IMR-90 (cell line): ENCODE data around the gene FAIM2. TPM values are rescaled to one million over a fixed set of nuclear protein-coding genes. Genes with fewer than 3 reads are reported as not detected.

Experiments used
- ATAC-seq: fragments of 200-7000 bp; cut with Tn5 transposase; 2 replicates; pipeline ENCODE4 v1.9.1; 2020; ENCODE audit warnings: low read depth, mild to moderate bottlenecking, moderate library complexity
- BruUV-seq: library from RNA; stranded (reverse); fragments of 400-500 nt; replicated peaks from 2 replicates; lab custom pipeline; 2021; lab: Mats Ljungman, UMichigan
- CTCF ChIA-PET: fragments of 300-600 bp; formaldehyde crosslinking; extraction: SDS; loops from one replicate; lab custom pipeline; 2021; ENCODE audit warnings: antibody characterized with exemption; lab: Yijun Ruan, JAX
- POLR2A ChIA-PET: fragments of 300-600 bp; sonication (Branson Sonifier 250); formaldehyde crosslinking; loops from one replicate; lab custom pipeline; 2022; ENCODE audit warnings: antibody characterized with exemption; ENCODE audit not compliant: unreplicated experiment; lab: Charles Lee
- DNase-seq: peaks from one replicate; pipeline ENCODE4 v3.0.0; 2013
- H2AFZ ChIP-seq: replicated peaks from 2 replicates; pipeline ENCODE3; 2013; ENCODE audit warnings: low read length, mild to moderate bottlenecking; ENCODE audit not compliant: poor library complexity
- H2AK5ac ChIP-seq: 2 replicates; pipeline ENCODE4 v1.6.1; 2013; ENCODE audit warnings: low read depth, low read length, inconsistent platforms
- H2AK9ac ChIP-seq: replicated peaks from 2 replicates; pipeline ENCODE3; 2013; ENCODE audit warnings: mild to moderate bottlenecking, low read depth, low read length, moderate library complexity; ENCODE audit not compliant: poor library complexity
- H2BK120ac ChIP-seq: 2 replicates; pipeline ENCODE4 v1.6.1; 2013; ENCODE audit warnings: low read depth, low read length, inconsistent platforms
- H2BK15ac ChIP-seq: 3 replicates; pipeline ENCODE4 v1.6.1; 2013; ENCODE audit warnings: low read depth, low read length, inconsistent platforms
- H2BK20ac ChIP-seq: 2 replicates; pipeline ENCODE4 v1.6.1; 2013; ENCODE audit warnings: low read depth, mild to moderate bottlenecking, inconsistent platforms, low read length, moderate library complexity
- H2BK5ac ChIP-seq: 2 replicates; pipeline ENCODE4 v1.6.1; 2013; ENCODE audit warnings: mild to moderate bottlenecking, low read depth, low read length, inconsistent platforms; ENCODE audit not compliant: poor library complexity, severe bottlenecking
- H3K14ac ChIP-seq: replicated peaks from 2 replicates; pipeline ENCODE4 v1.6.1; 2013; ENCODE audit warnings: low read depth, low read length, inconsistent platforms
- H3K18ac ChIP-seq: 2 replicates; pipeline ENCODE4 v1.6.1; 2013; ENCODE audit warnings: low read depth, low read length, control low read depth
- H3K23ac ChIP-seq: 2 replicates; pipeline ENCODE4 v1.6.1; 2013; ENCODE audit warnings: low read depth, low read length, inconsistent platforms
- H3K27ac ChIP-seq: 2 replicates; pipeline ENCODE4 v1.5.1; 2013; ENCODE audit warnings: mild to moderate bottlenecking, control low read depth, low read length; ENCODE audit not compliant: insufficient read depth
- H3K27me3 ChIP-seq: 2 replicates; pipeline ENCODE4 v1.6.1; 2013; ENCODE audit warnings: low read length; ENCODE audit not compliant: control insufficient read depth, insufficient read depth
- H3K36me3 ChIP-seq: 2 replicates; pipeline ENCODE4 v1.6.1; 2013; ENCODE audit warnings: low read length, mixed read lengths; ENCODE audit not compliant: control insufficient read depth, insufficient read depth
- H3K4ac ChIP-seq: 2 replicates; pipeline ENCODE4 v1.6.1; 2013; ENCODE audit warnings: low read depth, low read length, inconsistent platforms
- H3K4me1 ChIP-seq: 2 replicates; pipeline ENCODE4 v1.6.1; 2013; ENCODE audit warnings: low read length, mixed read lengths; ENCODE audit not compliant: control insufficient read depth, insufficient read depth
- H3K4me2 ChIP-seq: 2 replicates; pipeline ENCODE4 v1.6.1; 2013; ENCODE audit warnings: low read depth, mild to moderate bottlenecking, control low read depth, low read length, moderate library complexity
- H3K4me3 ChIP-seq: 2 replicates; pipeline ENCODE4 v1.5.1; 2013; ENCODE audit warnings: low read depth, mild to moderate bottlenecking, control low read depth, low read length, moderate library complexity; ENCODE audit not compliant: insufficient read depth
- H3K56ac ChIP-seq: 2 replicates; pipeline ENCODE4 v1.6.1; 2013; ENCODE audit warnings: low read length, inconsistent platforms; ENCODE audit not compliant: insufficient read depth; ENCODE audit errors: extremely low read depth
- H3K79me1 ChIP-seq, 2 experiments: 2 replicates each; pipeline ENCODE4 v1.6.1; 2013; ENCODE audit warnings: low read length in 2 of 2, inconsistent platforms in 1 of 2, low read depth in 1 of 2
- H3K9ac ChIP-seq: 2 replicates; pipeline ENCODE4 v1.6.1; 2013; ENCODE audit warnings: low read depth, low read length, control low read depth
- H3K9me1 ChIP-seq: 2 replicates; pipeline ENCODE4 v1.6.1; 2013; ENCODE audit warnings: low read length, inconsistent platforms; ENCODE audit not compliant: insufficient read depth
- H3K9me3 ChIP-seq: 2 replicates; pipeline ENCODE4 v1.6.1; 2013; ENCODE audit warnings: low read length; ENCODE audit not compliant: control insufficient read depth, insufficient read depth
- H4K20me1 ChIP-seq: 2 replicates; pipeline ENCODE4 v1.6.1; 2013; ENCODE audit warnings: low read length, inconsistent platforms; ENCODE audit not compliant: insufficient read depth
- H4K5ac ChIP-seq: 2 replicates; pipeline ENCODE4 v1.6.1; 2013; ENCODE audit warnings: mild to moderate bottlenecking, low read depth, low read length, control low read depth
- H4K8ac ChIP-seq, 2 experiments: 2 replicates each; pipeline ENCODE4 v1.6.1; 2013; ENCODE audit warnings: low read depth in 2 of 2, low read length in 2 of 2, control low read depth in 1 of 2, inconsistent platforms in 1 of 2
- H4K91ac ChIP-seq: 2 replicates; pipeline ENCODE4 v1.6.1; 2013; ENCODE audit warnings: low read depth, low read length, inconsistent platforms; ENCODE audit not compliant: insufficient read depth
- BHLHE40 ChIP-seq: fragments of 150-350 bp; IDR thresholded peaks from 2 replicates; pipeline ENCODE4 v1.6.1; 2016; ENCODE audit warnings: mild to moderate bottlenecking, low read depth, low read length
- CEBPB ChIP-seq: IDR thresholded peaks from 2 replicates; pipeline ENCODE4 v1.6.1; 2012; ENCODE audit warnings: low read depth, low read length, improper control_type of control experiment
- CHD1 ChIP-seq: IDR thresholded peaks from 2 replicates; pipeline ENCODE4 v1.6.1; 2012; ENCODE audit warnings: low read depth, low read length, improper control_type of control experiment
- CTCF ChIP-seq: conservative IDR thresholded peaks from 2 replicates; pipeline ENCODE4 v1.5.1; 2012; ENCODE audit warnings: mild to moderate bottlenecking, low read depth, low read length, improper control_type of control experiment
- FOS ChIP-seq: fragments of 150-350 bp; IDR thresholded peaks from 2 replicates; pipeline ENCODE4 v1.6.1; 2016; ENCODE audit warnings: low read depth, low read length
- MAFK ChIP-seq: IDR thresholded peaks from 2 replicates; pipeline ENCODE4 v1.6.1; 2012; ENCODE audit warnings: low read depth, low read length, improper control_type of control experiment
- MAZ ChIP-seq: IDR thresholded peaks from 2 replicates; pipeline ENCODE4 v1.6.1; 2012; ENCODE audit warnings: low read depth, mild to moderate bottlenecking, low read length, improper control_type of control experiment, moderate library complexity, borderline replicate concordance
- MXI1 ChIP-seq: IDR thresholded peaks from 2 replicates; pipeline ENCODE4 v1.6.1; 2012; ENCODE audit warnings: low read depth, mild to moderate bottlenecking, low read length, moderate library complexity, borderline replicate concordance
- NFE2L2 ChIP-seq: fragments of 150-350 bp; IDR thresholded peaks from 2 replicates; pipeline ENCODE4 v1.6.1; 2016; ENCODE audit warnings: low read depth, mild to moderate bottlenecking, low read length
- POLR2A ChIP-seq: IDR thresholded peaks from 2 replicates; pipeline ENCODE4 v1.6.1; 2012; ENCODE audit warnings: mild to moderate bottlenecking, low read depth, low read length
- RAD21 ChIP-seq: IDR thresholded peaks from 2 replicates; pipeline ENCODE4 v1.6.1; 2012; ENCODE audit warnings: low read length, improper control_type of control experiment
- RCOR1 ChIP-seq: IDR thresholded peaks from 2 replicates; pipeline ENCODE4 v1.6.1; 2012; ENCODE audit warnings: mild to moderate bottlenecking, low read length, improper control_type of control experiment; ENCODE audit not compliant: insufficient replicate concordance
- RFX5 ChIP-seq: IDR thresholded peaks from 2 replicates; pipeline ENCODE4 v1.8.0; 2012; ENCODE audit warnings: low read depth, mild to moderate bottlenecking, low read length, moderate library complexity
- SMC3 ChIP-seq: fragments of 150-350 bp; IDR thresholded peaks from 2 replicates; pipeline ENCODE4 v1.6.1; 2016; ENCODE audit warnings: low read depth, mild to moderate bottlenecking, antibody characterized with exemption, low read length, moderate library complexity
- USF2 ChIP-seq: fragments of 150-350 bp; IDR thresholded peaks from 2 replicates; pipeline ENCODE4 v1.6.1; 2017; ENCODE audit warnings: mild to moderate bottlenecking, antibody characterized with exemption, low read length, low read depth
- WGBS, 2 experiments: methylation state at CpG; one replicate each; pipeline versions ENCODE4 v1.1.5 to v1.1.7; 2013; ENCODE audit warnings: missing lambda C conversion rate in 2 of 2; ENCODE audit not compliant: insufficient read length in 1 of 2; ENCODE audit errors: extremely low coverage in 2 of 2; 5-methylcytosine and 5-hydroxymethylcytosine counted together
- dilution Hi-C: fragments of 300-500 bp; cut with HindIII; formaldehyde crosslinking; loops from one replicate; pipeline ENCODE4 v1.14.3; 2018; ENCODE audit warnings: low sequenced_read_pairs; ENCODE audit not compliant: unreplicated experiment
- in situ Hi-C: fragments of 300-500 bp; cut with MboI; formaldehyde crosslinking; loops from 3 replicates; pipeline ENCODE4 v1.14.3; 2019; ENCODE audit warnings: low sequenced_read_pairs, inconsistent platforms, mixed read lengths
- intact Hi-C: fragments of 100-400 bp; cut with micrococcal nuclease; formaldehyde crosslinking; loops from 2 replicates; pipeline ENCODE4 v1.10.0; 2022
- polyA plus RNA-seq, 3 experiments: library from polyadenylated mRNA; depleted of rRNA; stranded (reverse); fragments of >200 nt; gene quantifications; 2 replicates each; pipeline ENCODE4 v1.2.3, GENCODE V29; 2012; ENCODE audit warnings: low replicate concordance in 1 of 3
- total RNA-seq: library from RNA; depleted of rRNA; stranded (reverse); fragments of >200 nt; gene quantifications from 2 replicates; pipeline ENCODE4 v1.2.3, GENCODE V29; 2012
- TF ChIP-seq, protein P1 (sequence below): fragments of 150-350 bp; IDR thresholded peaks from 2 replicates; pipeline ENCODE4 v1.6.1; 2016; ENCODE audit warnings: low read depth, mild to moderate bottlenecking, low read length, moderate library complexity, borderline replicate concordance

FAIM2 gene
- total and polyA plus RNA-seq, 2 of the 4 experiments (the other 2 are of a cell fraction) = 0.72 to 5.3 TPM

DNA sequence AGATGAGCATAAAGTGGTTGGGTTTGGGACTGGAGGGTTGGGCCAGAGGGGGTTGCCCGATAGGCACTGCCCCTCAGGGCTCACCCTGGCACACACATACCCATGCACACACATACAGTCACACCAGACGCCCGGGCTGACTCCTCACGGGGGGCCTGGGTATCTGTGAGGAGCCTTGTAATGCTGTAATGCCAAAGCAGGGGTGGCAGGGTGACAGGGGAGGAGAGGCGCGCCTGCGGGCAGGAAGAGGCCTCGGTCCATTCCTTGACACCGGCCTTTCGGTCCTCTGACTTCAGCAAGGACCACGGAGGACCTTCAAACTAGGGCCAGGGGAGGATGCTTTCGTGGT lies 375 bp downstream of the FAIM2 start:
- no TSS peak for BruUV-seq
- POLR2A ChIA-PET = no interaction called here

More for the DNA sequence above, 375 bp downstream of the FAIM2 start:
- WGBS, 2 experiments = 70% methylated on average over 6 of the region's 12 CpGs; no CpG with 5 or more reads in 1 of the 2 experiments
- no peak overlapping the region for H4K91ac ChIP-seq
- H3K9me1 ChIP-seq = peaks cover 11% of the 10 kb centered on the region
- DNase-seq = no peak
- dilution Hi-C loops = no loop called here
- H2AFZ ChIP-seq = peak overlapping the region; percentile 95
- peak overlapping the region; percentile 37 for H2AK9ac ChIP-seq
- peak overlapping the region in 1 of 2 experiments; percentile 72; a peak in 1 of 4 replicates for H4K8ac ChIP-seq
- peak overlapping the region; percentile 11; the same call in 1 of the 2 replicates for H3K27ac ChIP-seq
- H3K4ac ChIP-seq = peak overlapping the region; percentile 76; the same call in 1 of the 2 replicates
- no peak overlapping the region for H3K56ac ChIP-seq
- no peaks in the 10 kb centered on the region for H4K20me1 ChIP-seq
- no peak overlapping the region for H2BK120ac ChIP-seq
- in situ Hi-C loops = no loop called here
- ATAC-seq = no peak
- H3K14ac ChIP-seq = peak overlapping the region; percentile 84; the same call in 1 of the 2 replicates
- no peak overlapping the region; the same call in 2 of the 3 replicates for H2BK15ac ChIP-seq
- H3K36me3 ChIP-seq = no peaks in the 10 kb centered on the region
- H3K9ac ChIP-seq = peak overlapping the region; percentile 23; the same call in 1 of the 2 replicates
- no peaks in the 10 kb centered on the region for H3K9me3 ChIP-seq
- CTCF ChIA-PET = no interaction called here
- no peaks in the 10 kb centered on the region for H3K79me1 ChIP-seq
- peak overlapping the region; percentile 7; the same call in 1 of the 2 replicates for H3K18ac ChIP-seq
- peaks cover 11% of the 10 kb centered on the region; the same call in 1 of the 2 replicates for H3K4me1 ChIP-seq
- peak overlapping the region; percentile 77 for H3K4me2 ChIP-seq
- TF ChIP-seq MXI1 = no peak
- TF ChIP-seq MAZ = no peak
- TF ChIP-seq BHLHE40 = no peak
- TF ChIP-seq POLR2A = no peak
- TF ChIP-seq CEBPB = no peak
- TF ChIP-seq CHD1 = no peak
- no peak for TF ChIP-seq RFX5
- TF ChIP-seq RCOR1 = no peak
- TF ChIP-seq MAFK = no peak
- no peak for TF ChIP-seq FOS
- no peak for TF ChIP-seq USF2
- no peak for TF ChIP-seq NFE2L2
- no peak for TF ChIP-seq CTCF
- TF ChIP-seq, protein P1, sequence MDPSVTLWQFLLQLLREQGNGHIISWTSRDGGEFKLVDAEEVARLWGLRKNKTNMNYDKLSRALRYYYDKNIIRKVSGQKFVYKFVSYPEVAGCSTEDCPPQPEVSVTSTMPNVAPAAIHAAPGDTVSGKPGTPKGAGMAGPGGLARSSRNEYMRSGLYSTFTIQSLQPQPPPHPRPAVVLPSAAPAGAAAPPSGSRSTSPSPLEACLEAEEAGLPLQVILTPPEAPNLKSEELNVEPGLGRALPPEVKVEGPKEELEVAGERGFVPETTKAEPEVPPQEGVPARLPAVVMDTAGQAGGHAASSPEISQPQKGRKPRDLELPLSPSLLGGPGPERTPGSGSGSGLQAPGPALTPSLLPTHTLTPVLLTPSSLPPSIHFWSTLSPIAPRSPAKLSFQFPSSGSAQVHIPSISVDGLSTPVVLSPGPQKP = no peak
- no peak for TF ChIP-seq RAD21
- TF ChIP-seq SMC3 = no peak
- H3K23ac ChIP-seq = peak overlapping the region; percentile 78; the same call in 1 of the 2 replicates
- H4K5ac ChIP-seq = no peak overlapping the region
- H2BK5ac ChIP-seq = no peak overlapping the region
- peak overlapping the region; percentile 78; the same call in 1 of the 2 replicates for H2AK5ac ChIP-seq
- intact Hi-C loops = no loop called here
- peak overlapping the region; percentile 17 for H3K4me3 ChIP-seq
- no peak overlapping the region for H2BK20ac ChIP-seq
- H3K27me3 ChIP-seq = peaks cover 11% of the 10 kb centered on the region
